K562 (cell line): ENCODE results near the gene BDKRB2.

Source experiments
- CEBPB ChIP-seq: fragments of 450-650 bp; IDR thresholded peaks from 2 replicates; pipeline ENCODE4 v1.6.1; 2016; ENCODE audit warnings: missing genetic modification characterization, missing compliant biosample characterization
- CTCF ChIP-seq, 3 experiments: IDR thresholded peaks in 2 of 3; conservative IDR thresholded peaks in 1 of 3; 2 replicates each; pipeline ENCODE4 v1.5.1; 2011 to 2012; ENCODE audit warnings: low read length in 3 of 3, mild to moderate bottlenecking in 3 of 3, control low read depth in 2 of 3, improper control_type of control experiment in 1 of 3, inconsistent platforms in 1 of 3, low read depth in 1 of 3, mixed read lengths in 1 of 3, moderate library complexity in 1 of 3; ENCODE audit not compliant: insufficient read depth in 2 of 3
- DNMT1 ChIP-seq: fragments of 450-650 bp; IDR thresholded peaks from 2 replicates; pipeline ENCODE4 v1.6.1; 2016; ENCODE audit warnings: antibody characterized with exemption, mild to moderate bottlenecking
- E2F6 ChIP-seq, 2 experiments: IDR thresholded peaks; 2 replicates each; pipeline ENCODE4 v1.6.1; 2011; ENCODE audit warnings: borderline replicate concordance in 1 of 2, control low read depth in 1 of 2, low read depth in 1 of 2, low read length in 1 of 2, mild to moderate bottlenecking in 1 of 2, mixed read lengths in 1 of 2, moderate library complexity in 1 of 2; ENCODE audit not compliant: insufficient read depth in 1 of 2, insufficient read length in 1 of 2, poor library complexity in 1 of 2, severe bottlenecking in 1 of 2; ENCODE audit errors: extremely low read depth in 1 of 2
- FOXA1 ChIP-seq: fragments of 450-650 bp; IDR thresholded peaks from 2 replicates; pipeline ENCODE4 v1.6.1; 2016; ENCODE audit warnings: mild to moderate bottlenecking, borderline replicate concordance
- YY1 ChIP-seq, 3 experiments: IDR thresholded peaks; 2 replicates each; pipeline ENCODE4 v1.6.1; 2011; ENCODE audit warnings: low read length in 2 of 3, mild to moderate bottlenecking in 2 of 3, moderate library complexity in 2 of 3, borderline replicate concordance in 1 of 3, control low read depth in 1 of 3, low read depth in 1 of 3; ENCODE audit not compliant: insufficient read depth in 3 of 3, insufficient replicate concordance in 2 of 3, control insufficient read depth in 1 of 3, insufficient read length in 1 of 3; ENCODE audit errors: extremely low read depth in 1 of 3
- ZNF398 ChIP-seq: fragments of 250-450 bp; sonication (Bioruptor Pico); IDR thresholded peaks from 2 replicates; pipeline ENCODE4 v1.8.0; 2021; ENCODE audit warnings: moderate library complexity, mild to moderate bottlenecking, inconsistent platforms
- TF ChIP-seq, protein P1 (sequence below): sonication (generic); formaldehyde crosslinking; IDR thresholded peaks from 2 replicates; pipeline ENCODE4 v1.4.0; 2020; ENCODE audit warnings: mild to moderate bottlenecking, missing genetic modification reagents
- TF ChIP-seq, protein P2 (sequence below): fragments of 450-650 bp; formaldehyde crosslinking; IDR thresholded peaks from 2 replicates; pipeline ENCODE4 v1.4.0; 2020; ENCODE audit warnings: mild to moderate bottlenecking, moderate library complexity

DNA sequence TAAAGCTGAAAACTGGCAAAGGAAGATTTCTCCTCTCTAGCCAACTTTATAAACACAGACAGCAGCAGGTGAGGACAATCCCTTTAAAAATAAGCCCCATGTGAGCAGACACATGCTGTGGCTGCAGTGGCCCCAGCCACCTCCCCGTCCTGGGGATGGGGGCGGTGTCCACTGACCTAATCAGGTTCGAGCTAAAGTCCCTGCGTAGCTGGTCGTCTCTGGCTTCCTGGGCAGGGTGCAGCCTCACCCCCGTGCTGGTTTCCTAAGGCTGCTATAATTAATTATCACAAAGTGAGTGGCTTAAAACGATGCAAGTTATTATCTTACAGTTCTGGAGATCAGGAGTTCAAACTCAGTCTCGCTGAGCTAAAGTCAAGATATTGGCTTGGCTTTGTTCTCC is 52.4 kb downstream of the BDKRB2 start:
- TF ChIP-seq CTCF (IDR thresholded peaks at IDR 0.05 in 2 of 3, conservative IDR thresholded peaks at IDR 0.05 in 1 of 3; ENCODE audit: insufficient read depth in 2 of 3, low read depth in 1 of 3, low read length in 3 of 3) (no peak), YY1 (IDR thresholded peaks at IDR 0.05; ENCODE audit: borderline replicate concordance in 1 of 3, control insufficient read depth in 1 of 3, extremely low read depth in 1 of 3, insufficient read depth in 3 of 3, insufficient read length in 1 of 3, insufficient replicate concordance in 2 of 3, low read depth in 1 of 3, low read length in 2 of 3) (no peak), E2F6 (IDR thresholded peaks at IDR 0.05; ENCODE audit: borderline replicate concordance in 1 of 2, extremely low read depth in 1 of 2, insufficient read depth in 1 of 2, insufficient read length in 1 of 2, low read depth in 1 of 2, low read length in 1 of 2, poor library complexity in 1 of 2, severe bottlenecking in 1 of 2) (no peak), DNMT1 (no peak), ZNF398 (no peak), CEBPB (tag) (no peak), FOXA1 (no peak)
- TF ChIP-seq, protein P1, sequence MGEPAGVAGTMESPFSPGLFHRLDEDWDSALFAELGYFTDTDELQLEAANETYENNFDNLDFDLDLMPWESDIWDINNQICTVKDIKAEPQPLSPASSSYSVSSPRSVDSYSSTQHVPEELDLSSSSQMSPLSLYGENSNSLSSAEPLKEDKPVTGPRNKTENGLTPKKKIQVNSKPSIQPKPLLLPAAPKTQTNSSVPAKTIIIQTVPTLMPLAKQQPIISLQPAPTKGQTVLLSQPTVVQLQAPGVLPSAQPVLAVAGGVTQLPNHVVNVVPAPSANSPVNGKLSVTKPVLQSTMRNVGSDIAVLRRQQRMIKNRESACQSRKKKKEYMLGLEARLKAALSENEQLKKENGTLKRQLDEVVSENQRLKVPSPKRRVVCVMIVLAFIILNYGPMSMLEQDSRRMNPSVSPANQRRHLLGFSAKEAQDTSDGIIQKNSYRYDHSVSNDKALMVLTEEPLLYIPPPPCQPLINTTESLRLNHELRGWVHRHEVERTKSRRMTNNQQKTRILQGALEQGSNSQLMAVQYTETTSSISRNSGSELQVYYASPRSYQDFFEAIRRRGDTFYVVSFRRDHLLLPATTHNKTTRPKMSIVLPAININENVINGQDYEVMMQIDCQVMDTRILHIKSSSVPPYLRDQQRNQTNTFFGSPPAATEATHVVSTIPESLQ (CRISPR knock-in tag), result no peak
- TF ChIP-seq, protein P2, sequence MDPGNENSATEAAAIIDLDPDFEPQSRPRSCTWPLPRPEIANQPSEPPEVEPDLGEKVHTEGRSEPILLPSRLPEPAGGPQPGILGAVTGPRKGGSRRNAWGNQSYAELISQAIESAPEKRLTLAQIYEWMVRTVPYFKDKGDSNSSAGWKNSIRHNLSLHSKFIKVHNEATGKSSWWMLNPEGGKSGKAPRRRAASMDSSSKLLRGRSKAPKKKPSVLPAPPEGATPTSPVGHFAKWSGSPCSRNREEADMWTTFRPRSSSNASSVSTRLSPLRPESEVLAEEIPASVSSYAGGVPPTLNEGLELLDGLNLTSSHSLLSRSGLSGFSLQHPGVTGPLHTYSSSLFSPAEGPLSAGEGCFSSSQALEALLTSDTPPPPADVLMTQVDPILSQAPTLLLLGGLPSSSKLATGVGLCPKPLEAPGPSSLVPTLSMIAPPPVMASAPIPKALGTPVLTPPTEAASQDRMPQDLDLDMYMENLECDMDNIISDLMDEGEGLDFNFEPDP (CRISPR knock-in tag), result no peak
